ENCODE data around the gene ARPC2.
A peak's percentile ranks its signal among the peaks of the same experiment; 100 is the strongest.

Gene ARPC2

DNA sequence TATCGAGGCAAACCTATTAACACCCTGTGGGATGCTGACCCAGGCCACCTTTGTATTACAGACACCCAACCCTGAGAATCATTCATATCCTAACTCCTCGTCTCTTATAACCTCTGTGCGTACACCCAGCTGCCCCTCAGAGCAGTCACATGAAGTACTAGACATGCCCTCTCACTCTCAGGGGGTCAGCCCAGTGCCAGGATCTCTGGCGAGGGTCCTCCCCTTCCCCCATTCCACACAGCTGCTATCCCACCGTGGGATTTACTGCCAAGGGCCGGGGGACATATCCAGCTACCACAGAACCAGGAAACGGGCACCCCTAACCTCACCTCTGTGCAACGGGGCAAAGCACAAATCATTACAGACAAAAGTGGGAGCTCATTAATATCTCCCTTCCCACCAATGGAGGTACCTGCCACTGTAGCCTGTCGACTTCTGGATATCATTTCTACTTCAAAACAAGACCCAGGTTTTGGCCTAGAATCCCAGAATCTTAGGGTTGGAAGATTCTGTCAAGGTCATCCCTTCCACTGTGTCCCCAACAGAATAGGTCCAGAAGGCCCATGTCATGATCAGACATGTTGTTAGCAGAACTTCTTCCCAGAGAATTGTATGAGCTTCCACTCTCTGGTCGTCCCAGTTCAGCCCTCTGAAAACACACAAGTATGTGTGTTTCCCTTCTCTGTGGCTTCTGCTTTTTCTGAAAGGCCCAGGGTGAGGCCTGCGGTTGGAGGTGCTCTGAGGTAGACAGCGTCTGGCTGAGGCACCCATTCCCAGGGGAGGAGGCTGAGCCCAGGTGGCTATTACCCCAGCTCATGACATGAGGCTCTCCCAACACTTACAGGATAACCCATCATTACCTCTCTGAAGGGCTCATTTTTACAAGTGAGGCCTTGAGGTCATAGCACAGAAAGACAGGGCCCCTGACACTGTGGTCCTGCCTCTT lies 73.6 kb downstream of the ARPC2 start:
- DNase-seq (ENCODE audit: low read depth), result no peak

DNA sequence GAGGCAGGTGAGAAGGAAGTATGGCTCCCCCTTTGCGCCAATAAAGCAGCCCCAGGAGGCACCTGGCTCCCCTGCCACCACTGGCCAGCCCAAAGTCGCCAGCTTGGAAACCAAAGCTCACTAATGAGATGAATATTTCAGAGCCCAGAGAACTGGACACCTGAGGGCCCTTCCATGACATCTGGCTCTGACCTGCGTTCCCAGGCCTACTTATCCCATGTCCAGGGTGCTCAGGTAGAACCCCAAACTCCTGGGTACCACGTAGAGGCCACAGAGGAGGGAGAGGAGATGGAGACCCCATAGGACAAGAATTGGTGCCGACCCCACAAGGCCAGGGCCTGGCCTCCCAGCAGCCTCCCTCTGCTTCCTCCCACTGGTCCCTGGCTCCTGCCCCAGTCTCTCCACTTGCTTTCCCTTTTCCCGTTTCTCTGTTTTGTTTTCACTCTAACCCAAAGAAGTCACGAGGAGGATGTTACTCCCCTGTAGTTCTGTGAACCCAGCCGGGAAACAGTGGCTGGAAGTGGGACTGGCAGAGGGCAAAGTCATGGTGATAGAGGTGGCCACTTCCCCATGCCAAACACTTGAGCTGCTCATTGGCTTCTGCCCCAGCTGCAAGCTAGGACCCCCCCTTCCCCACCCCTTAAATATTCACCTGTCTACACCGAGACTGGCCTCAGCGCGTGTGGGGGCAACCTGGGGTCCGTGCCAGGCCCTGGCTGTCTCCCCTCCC lies 74.5 kb downstream of the ARPC2 start:
- no peak for DNase-seq (ENCODE audit: low read depth)

DNA sequence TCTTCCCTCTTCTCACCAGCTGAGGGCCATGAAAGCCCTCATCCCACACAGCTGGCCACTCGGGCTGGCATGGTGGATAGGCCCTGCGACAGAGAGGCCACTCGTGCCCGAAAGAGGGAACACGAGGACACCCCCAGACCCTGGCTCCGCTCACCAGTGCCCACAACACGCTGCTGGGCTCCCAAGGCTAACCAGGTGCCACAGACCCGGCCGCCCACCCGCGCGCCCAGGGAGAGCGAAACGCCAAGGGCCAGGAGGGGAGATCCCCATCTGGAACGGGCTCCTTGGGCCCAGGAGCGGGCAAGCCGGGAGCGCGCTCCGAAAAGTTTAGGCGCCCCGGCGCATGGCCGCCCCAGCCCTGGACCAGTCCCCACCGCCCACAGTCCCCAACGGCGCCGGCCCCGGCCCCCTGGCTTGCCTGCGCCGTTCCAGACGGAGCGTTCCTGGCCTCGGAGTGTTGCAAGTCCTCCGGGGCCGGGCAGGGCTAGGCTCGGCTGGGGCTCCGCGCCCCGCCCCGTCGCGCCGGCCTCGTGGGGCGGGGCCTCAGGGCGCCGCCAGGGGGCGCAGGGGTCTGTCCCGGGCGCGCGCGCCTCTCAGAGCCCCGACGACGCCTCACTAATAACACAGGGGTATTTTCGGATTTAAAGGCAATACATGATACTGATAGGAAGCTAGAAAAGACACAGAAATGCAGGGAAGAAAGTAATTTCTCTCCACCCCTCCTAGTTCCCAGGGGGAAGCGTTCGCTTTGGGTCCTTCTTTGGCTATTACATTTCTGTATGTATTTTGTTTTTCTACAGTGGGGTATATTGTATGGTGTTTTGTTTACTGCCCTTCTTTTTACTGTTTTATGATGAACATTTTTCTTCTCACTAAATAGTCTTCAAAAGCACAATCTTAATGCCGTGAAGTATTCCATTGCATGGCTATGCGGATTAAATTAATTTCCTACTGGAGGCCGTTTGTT lies 75.3 kb downstream of the ARPC2 start, which contains the start of gene TMBIM1:
Gene TMBIM1 (minus strand): TSS at position 456 of the 967 bp plus-strand sequence. CDS start 10,362 bp downstream, outside the sequence.
- DNase-seq (ENCODE audit: low read depth), result peak; percentile 72

DNA sequence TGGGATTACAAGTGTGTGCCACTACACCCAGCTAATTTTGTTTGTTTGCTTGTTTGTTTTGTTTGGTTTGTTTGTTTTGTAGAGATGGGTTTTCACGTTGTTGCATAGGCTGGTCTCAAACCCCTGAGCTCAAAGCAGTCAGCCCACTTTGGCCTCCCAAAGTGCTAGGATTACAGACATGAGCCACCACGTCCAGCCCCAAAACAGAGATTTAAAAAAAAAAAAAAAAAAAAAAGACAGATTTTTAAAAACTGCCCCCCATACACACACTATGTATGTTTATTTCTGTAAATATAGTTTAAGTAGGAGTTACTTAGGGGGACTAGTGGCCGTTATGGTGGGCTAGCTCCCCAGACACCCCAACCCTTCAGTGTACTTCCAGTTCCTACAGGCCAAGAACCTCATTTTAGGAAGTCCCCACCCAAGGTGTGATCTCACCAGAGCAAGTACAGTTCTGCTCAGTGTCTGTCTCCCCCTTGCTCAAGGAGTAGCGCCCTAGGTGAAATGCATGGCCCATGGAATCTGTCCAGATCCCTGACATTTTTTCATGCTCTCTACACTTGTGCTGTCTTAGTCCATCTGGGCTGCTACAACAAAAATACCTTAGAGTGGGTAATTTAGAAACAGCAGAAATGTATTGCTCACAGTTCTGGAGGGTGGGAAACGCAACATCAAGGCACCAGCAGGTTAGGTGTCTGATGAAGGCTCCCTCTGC lies 76.9 kb downstream of the ARPC2 start:
- DNase-seq (ENCODE audit: low read depth), result no peak

DNA sequence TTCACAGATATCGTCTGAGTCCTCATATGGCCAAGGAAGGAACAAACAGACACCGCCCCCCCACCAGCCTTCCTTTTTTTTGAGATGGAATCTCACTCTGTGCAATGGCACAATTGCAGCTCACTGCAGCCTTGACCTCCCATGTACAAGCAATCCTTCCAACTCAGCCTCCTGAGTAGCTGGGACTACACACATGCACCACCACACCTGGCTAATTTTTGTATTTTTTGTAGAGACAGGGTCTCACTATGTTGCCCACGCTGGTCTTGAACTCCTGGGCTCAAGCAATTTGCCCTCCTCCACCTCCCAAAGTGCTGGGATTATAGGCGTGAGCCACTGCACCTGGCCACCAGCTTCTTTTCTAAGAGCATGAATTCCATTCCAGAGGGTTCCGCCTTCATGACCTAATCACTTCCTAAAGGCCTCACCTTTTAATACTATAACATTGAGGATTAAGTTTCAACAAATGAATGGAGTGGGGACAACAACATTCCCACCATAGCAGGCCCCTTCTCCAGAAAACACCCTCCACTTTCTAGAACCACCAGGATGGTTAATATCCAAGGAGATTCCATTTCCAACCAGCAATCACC lies 77.5 kb downstream of the ARPC2 start:
- DNase-seq (ENCODE audit: low read depth), result no peak

DNA sequence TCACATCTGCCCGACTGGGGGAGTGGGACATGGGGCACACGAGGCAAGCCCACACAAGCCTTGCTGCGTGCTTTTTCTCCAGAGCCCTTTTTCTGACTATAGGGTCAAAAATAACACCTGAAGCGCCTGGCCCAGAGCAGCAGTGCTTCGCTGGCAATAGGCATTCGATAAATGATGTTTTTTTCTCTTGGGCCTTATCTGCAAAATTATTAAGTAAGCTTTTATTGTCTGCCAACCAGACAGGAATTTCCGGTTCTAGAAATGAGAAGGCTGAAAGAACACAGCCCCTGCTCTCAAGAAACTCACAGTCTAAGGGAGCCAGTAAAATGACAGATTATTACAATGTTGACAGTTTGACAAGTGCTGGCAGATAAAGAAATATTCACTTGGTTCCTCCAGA lies 78.0 kb downstream of the ARPC2 start:
- no peak for DNase-seq (ENCODE audit: low read depth)

DNA sequence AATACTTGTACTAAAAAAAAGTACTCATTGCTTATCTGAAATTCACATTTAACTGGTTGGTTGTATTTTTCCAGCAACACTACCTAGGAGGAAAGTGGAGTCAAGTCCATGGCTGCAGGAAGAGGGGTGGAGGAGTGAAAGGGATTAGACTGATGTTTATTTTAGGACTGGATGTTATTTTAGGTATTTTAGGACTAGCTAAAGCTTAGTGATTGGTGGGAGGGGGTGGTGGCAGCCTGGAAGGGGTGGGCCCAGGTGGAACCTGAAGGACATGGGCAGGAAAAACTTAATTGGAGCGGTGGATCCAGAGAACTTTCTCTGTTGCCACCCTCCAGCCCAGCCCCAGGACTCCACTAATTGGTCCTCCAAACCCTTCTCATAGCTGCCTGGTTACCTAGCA lies 79.2 kb downstream of the ARPC2 start:
- DNase-seq (ENCODE audit: low read depth), result no peak

DNA sequence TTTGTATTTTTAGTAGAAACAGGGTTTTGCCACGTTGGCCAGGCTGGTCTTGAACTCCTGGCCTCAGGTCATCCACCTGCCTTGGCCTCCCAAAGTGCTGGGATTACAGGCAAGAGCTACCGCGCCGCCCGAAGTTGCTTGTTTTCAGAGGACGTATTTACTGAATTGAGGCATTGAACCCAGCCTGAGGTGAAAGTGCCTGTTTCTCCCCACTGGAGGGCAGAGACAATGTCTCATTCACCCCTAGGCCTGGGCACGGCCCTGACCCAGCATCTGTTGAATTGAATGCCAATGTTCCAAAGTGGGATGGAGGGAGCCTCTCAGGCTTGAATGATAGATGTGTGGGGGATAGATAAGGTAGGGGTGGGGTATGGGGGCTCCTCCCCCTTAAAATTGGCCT lies 79.9 kb downstream of the ARPC2 start:
- DNase-seq (ENCODE audit: low read depth), result no peak

DNA sequence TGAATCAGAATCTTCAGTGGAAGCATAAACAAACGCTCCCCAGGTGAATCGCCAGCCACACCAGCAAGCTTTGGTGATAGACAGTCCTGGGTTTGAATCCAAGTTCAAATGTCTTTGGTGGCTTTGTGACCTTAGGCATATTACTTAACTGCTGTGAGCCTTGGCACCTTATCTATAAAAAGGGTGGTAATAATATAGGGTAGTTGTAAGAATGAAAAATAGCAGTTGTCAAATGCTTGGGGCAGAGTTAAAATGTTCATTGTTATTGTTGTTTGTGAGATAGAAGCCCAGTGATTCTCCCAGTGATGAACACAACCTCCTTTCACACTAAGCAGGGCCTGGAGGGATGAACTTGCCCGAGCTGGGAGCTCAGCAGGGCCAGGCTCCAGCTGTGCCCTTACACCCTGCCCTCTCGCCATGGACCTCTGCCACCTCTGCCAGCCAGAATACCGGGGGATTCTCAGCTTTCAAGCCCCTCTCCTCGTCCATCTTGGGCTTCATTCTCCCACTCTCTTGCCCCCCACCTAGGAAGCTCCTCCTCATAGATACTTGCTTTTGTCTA lies 81.4 kb downstream of the ARPC2 start:
- DNase-seq (ENCODE audit: low read depth), result no peak

DNA sequence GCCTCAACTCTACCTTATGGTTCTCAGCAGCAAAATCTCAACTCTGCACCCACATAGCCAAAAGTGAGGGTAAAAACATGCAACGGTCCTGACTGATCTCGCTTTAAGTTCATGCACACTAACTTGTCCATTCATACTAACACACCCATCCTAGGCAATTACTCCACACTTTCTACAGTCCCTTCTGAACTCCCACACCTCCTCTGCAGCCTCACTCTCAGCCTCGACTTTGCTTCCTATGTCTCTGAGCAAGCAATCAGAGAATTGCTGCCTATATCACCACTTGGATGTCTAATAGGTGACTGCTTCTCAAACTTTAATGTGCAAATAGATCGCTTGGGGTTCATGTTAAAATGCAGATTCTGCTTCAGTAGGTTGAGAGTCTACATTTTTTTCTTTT lies 83.2 kb downstream of the ARPC2 start:
- DNase-seq (ENCODE audit: low read depth), result no peak

DNA sequence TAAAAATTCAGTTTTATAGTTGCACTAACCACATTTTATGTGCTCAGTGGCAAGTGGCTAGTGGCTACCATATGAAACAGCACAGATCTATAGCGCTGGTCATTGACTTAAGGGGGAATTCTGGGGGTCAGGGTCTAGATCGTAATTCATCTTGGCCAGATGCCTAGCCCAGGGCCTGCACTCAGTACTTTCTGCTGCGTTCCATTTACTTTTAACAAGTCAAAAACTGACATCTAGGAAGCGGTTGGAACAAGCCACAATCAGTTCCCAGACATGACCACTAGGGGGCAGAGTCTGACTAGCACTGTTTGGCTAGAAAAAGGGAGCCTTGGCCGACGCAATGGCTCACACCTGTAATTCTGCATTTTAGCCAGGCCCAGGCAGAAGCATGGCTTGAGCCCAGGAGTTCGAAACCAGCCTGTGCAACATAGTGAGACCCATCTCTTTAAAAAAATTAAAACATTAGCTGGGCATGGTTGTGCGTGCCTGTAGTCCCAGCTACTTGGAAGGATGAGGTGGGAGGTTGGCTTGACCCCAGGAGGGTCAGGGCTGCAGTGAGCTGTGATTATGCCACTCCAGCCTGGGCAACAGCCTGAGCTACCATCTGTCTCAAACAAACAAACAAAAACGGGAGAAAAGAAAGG lies 84.3 kb downstream of the ARPC2 start:
- peak; percentile 63 for DNase-seq (ENCODE audit: low read depth)

Measured in stimulated activated CD8-positive, alpha-beta memory T cell treated with anti-CD3 and anti-CD28 coated beads, Interleukin-12 subunit alpha, Interleukin-12 subunit beta, amount 100 ng/mL, for 4 hours (primary cell).